CD14-positive monocyte (primary cell): ENCODE data around the gene THRB. TPM values are rescaled to one million over a fixed set of nuclear protein-coding genes. Genes with fewer than 3 reads are reported as not detected.

ENCODE experiments used
- DNase-seq, 3 donors: peaks; one replicate each; pipeline ENCODE4 v3.0.0-alpha.2; 2011 to 2022
- H2AFZ ChIP-seq: 2 replicates; pipeline ENCODE4 v1.6.0; 2012; ENCODE audit warnings: mild to moderate bottlenecking, low read depth, low read length, inconsistent platforms; ENCODE audit not compliant: insufficient read depth, poor library complexity, severe bottlenecking
- H3K27ac ChIP-seq, 2 donors: 1 replicate in 1 of 2; 2 replicates in 1 of 2; pipeline ENCODE4 v1.5.1; 2012 to 2013; ENCODE audit warnings: low read length in 2 of 2, control low read depth in 1 of 2, inconsistent platforms in 1 of 2, low read depth in 1 of 2, mild to moderate bottlenecking in 1 of 2
- H3K27me3 ChIP-seq, 2 donors: one replicate each; pipeline versions ENCODE4 v1.6.0 to v1.6.1; 2011 to 2013; ENCODE audit warnings: low read length in 2 of 2; ENCODE audit not compliant: control insufficient read depth in 2 of 2, insufficient read depth in 2 of 2
- H3K36me3 ChIP-seq, 2 donors: replicated peaks in 1 of 2; 1 replicate in 1 of 2; 2 replicates in 1 of 2; pipeline versions ENCODE4 v1.5.1 to v1.6.1; 2012 to 2013; ENCODE audit warnings: low read length in 2 of 2, control low read depth in 1 of 2, inconsistent platforms in 1 of 2, mild to moderate bottlenecking in 1 of 2; ENCODE audit not compliant: insufficient read depth in 2 of 2, control insufficient read depth in 1 of 2
- H3K4me1 ChIP-seq, 2 donors: 1 replicate in 1 of 2; 2 replicates in 1 of 2; pipeline versions ENCODE4 v1.5.1 to v1.6.1; 2012 to 2013; ENCODE audit warnings: low read length in 2 of 2, control low read depth in 1 of 2, inconsistent platforms in 1 of 2, mild to moderate bottlenecking in 1 of 2, moderate library complexity in 1 of 2; ENCODE audit not compliant: insufficient read depth in 2 of 2, control insufficient read depth in 1 of 2
- H3K4me2 ChIP-seq: replicated peaks from 2 replicates; pipeline ENCODE3; 2012; ENCODE audit warnings: low read length, moderate library complexity, mild to moderate bottlenecking; ENCODE audit not compliant: poor library complexity, severe bottlenecking; ENCODE audit errors: extremely low read depth
- H3K4me3 ChIP-seq, 3 experiments: fragments of 200-600 bp in 1 of 3; sonication (generic) in 1 of 3; replicated peaks in 1 of 3; 1 replicate in 2 of 3; 2 replicates in 1 of 3; pipeline ENCODE4 v1.5.1; 2011 to 2013; ENCODE audit warnings: low read length in 3 of 3, mild to moderate bottlenecking in 3 of 3, control low read depth in 2 of 3, low read depth in 2 of 3, inconsistent platforms in 1 of 3, moderate library complexity in 1 of 3
- H3K79me2 ChIP-seq: 2 replicates; pipeline ENCODE4 v1.6.0; 2012; ENCODE audit warnings: mild to moderate bottlenecking, control low read depth, inconsistent platforms, low read length, moderate library complexity; ENCODE audit not compliant: insufficient read depth
- H3K9ac ChIP-seq: 2 replicates; pipeline ENCODE4 v1.6.0; 2017; ENCODE audit warnings: low read length, mild to moderate bottlenecking; ENCODE audit not compliant: insufficient read depth, poor library complexity, severe bottlenecking
- H3K9me3 ChIP-seq, 2 donors: replicated peaks in 1 of 2; 1 replicate in 1 of 2; 2 replicates in 1 of 2; pipeline versions ENCODE4 v1.5.1 to v1.6.1; 2012 to 2013; ENCODE audit warnings: low read length in 2 of 2, control low read depth in 1 of 2; ENCODE audit not compliant: control insufficient read depth in 1 of 2, insufficient read depth in 1 of 2
- H4K20me1 ChIP-seq: 2 replicates; pipeline ENCODE4 v1.6.0; 2012; ENCODE audit warnings: mild to moderate bottlenecking, low read length, control low read depth, moderate library complexity; ENCODE audit not compliant: insufficient read depth
- H3K27ac Mint-ChIP-seq, 7 donors: one replicate each; pipeline ENCODE4 v1.8.0; 2020; ENCODE audit warnings: mild to moderate bottlenecking in 7 of 7, mixed read lengths in 7 of 7, moderate library complexity in 6 of 7, inconsistent platforms in 2 of 7
- H3K27me3 Mint-ChIP-seq, 3 donors: one replicate each; pipeline ENCODE4 v1.8.0; 2021 to 2022; ENCODE audit warnings: low read depth in 3 of 3, mild to moderate bottlenecking in 3 of 3, mixed read lengths in 3 of 3, moderate library complexity in 3 of 3, inconsistent platforms in 1 of 3
- H3K36me3 Mint-ChIP-seq, 2 donors: one replicate each; pipeline ENCODE4 v1.8.0; 2020; ENCODE audit warnings: mixed read lengths in 2 of 2, inconsistent platforms in 1 of 2, mild to moderate bottlenecking in 1 of 2
- H3K4me1 Mint-ChIP-seq: one replicate; pipeline ENCODE4 v1.8.0; 2020; ENCODE audit warnings: mild to moderate bottlenecking, mixed read lengths
- H3K4me3 Mint-ChIP-seq, 2 donors: one replicate each; pipeline ENCODE4 v1.8.0; 2020; ENCODE audit warnings: mild to moderate bottlenecking in 2 of 2, mixed read lengths in 2 of 2, moderate library complexity in 1 of 2
- H3K9me3 Mint-ChIP-seq, 7 donors: one replicate each; pipeline ENCODE4 v1.8.0; 2020 to 2022; ENCODE audit warnings: mixed read lengths in 7 of 7, mild to moderate bottlenecking in 6 of 7, moderate library complexity in 6 of 7, inconsistent platforms in 2 of 7
- CTCF ChIP-seq: fragments of 200-600 bp; IDR thresholded peaks from one replicate; pipeline ENCODE4 v1.8.0; 2022; ENCODE audit warnings: antibody characterized with exemption, mild to moderate bottlenecking
- WGBS: methylation state at CpG from one replicate; pipeline ENCODE4 v1.1.5; 2013; ENCODE audit warnings: missing lambda C conversion rate; ENCODE audit not compliant: insufficient coverage; 5-methylcytosine and 5-hydroxymethylcytosine counted together
- intact Hi-C, 2 donors: fragments of 100-400 bp; cut with micrococcal nuclease; formaldehyde crosslinking; loops; one replicate each; pipeline versions ENCODE4 v1.15.0 to v1.15.1; 2023
- polyA plus RNA-seq, 3 donors: library from polyadenylated mRNA; depleted of rRNA in 1 of 3; unstranded in 2 of 3; stranded (reverse) in 1 of 3; fragments of 300-500 nt in 2 of 3; fragments of >200 nt in 1 of 3; fragmentation: Illumina TruSeq in 2 of 3; gene quantifications; 1 replicate in 2 of 3; 2 replicates in 1 of 3; pipeline ENCODE4 v1.2.3, GENCODE V29; 2012 to 2021

THRB gene
- polyA plus RNA-seq, 3 donors = 0.05 TPM; not detected in 2

- Histone ChIP-seq H3K36me3 (no peaks in the 10 kb centered on the region), H3K4me1 (no peaks in the 10 kb centered on the region), H3K4me2 (no peak overlapping the region), H3K27me3 (no peaks in the 10 kb centered on the region), H4K20me1 (no peaks in the 10 kb centered on the region), H3K27ac (no peak overlapping the region), H2AFZ (no peak overlapping the region), H3K4me3 (no peak overlapping the region), H3K9me3 (no peaks in the 10 kb centered on the region), H3K79me2 (no peaks in the 10 kb centered on the region), H3K9ac (no peak overlapping the region)
- TF ChIP-seq CTCF = no peak
- peaks cover 2% of the 10 kb centered on the region for H3K4me1 Mint-ChIP-seq
- intact Hi-C loops = no loop called here
- H3K36me3 Mint-ChIP-seq = no peaks in the 10 kb centered on the region
- no peak overlapping the region for H3K4me3 Mint-ChIP-seq
- DNase-seq = no peak
- no peak overlapping the region for H3K27ac Mint-ChIP-seq
- peaks cover 0 to 2% (median 0%) of the 10 kb centered on the region in 7 donors for H3K9me3 Mint-ChIP-seq
- peaks cover 0 to 4% (median 0%) of the 10 kb centered on the region in 3 donors for H3K27me3 Mint-ChIP-seq
- no CpG with 5 or more reads among the region's 1 CpG for WGBS
Observed at GRCh38 chr3:24138876-24139256, 355.8 kb downstream of the THRB start.

- H3K9ac ChIP-seq = no peak overlapping the region
- no peaks in the 10 kb centered on the region for H3K36me3 ChIP-seq
- Mint-ChIP-seq H3K4me1 (peaks cover 2% of the 10 kb centered on the region), H3K27ac (no peak overlapping the region), H3K4me3 (no peak overlapping the region), H3K9me3 (peaks cover 0 to 1% (median 0%) of the 10 kb centered on the region in 7 donors), H3K36me3 (no peaks in the 10 kb centered on the region), H3K27me3 (peaks cover 0 to 4% (median 0%) of the 10 kb centered on the region in 3 donors)
- no peak for TF ChIP-seq CTCF
- no peak for DNase-seq
- WGBS = 87% methylated on average over 3 of the region's 6 CpGs
- H3K4me2 ChIP-seq = no peak overlapping the region
- intact Hi-C loops = no loop called here
- H2AFZ ChIP-seq = no peak overlapping the region
- no peak overlapping the region for H3K4me3 ChIP-seq
- H3K79me2 ChIP-seq = no peaks in the 10 kb centered on the region
- no peak overlapping the region for H3K27ac ChIP-seq
- H3K4me1 ChIP-seq = no peaks in the 10 kb centered on the region
- H3K9me3 ChIP-seq = no peaks in the 10 kb centered on the region
- H3K27me3 ChIP-seq = no peaks in the 10 kb centered on the region
- no peaks in the 10 kb centered on the region for H4K20me1 ChIP-seq
Observed at GRCh38 chr3:24137958-24138875, 356.4 kb downstream of the THRB start.
